GM12878 (cell line): ENCODE measurements around the gene TRIM25. TPM values are rescaled to one million over a fixed set of nuclear protein-coding genes. Genes with fewer than 3 reads are reported as not detected.
A peak's percentile ranks its signal among the peaks of the same experiment; 100 is the strongest.

Experiments used
- ATAC-seq: fragments of 200-7000 bp; cut with Tn5 transposase; 3 replicates; pipeline ENCODE4 v1.9.1; 2020; ENCODE audit warnings: mild to moderate bottlenecking, moderate library complexity
- BruUV-seq: library from RNA; stranded (reverse); fragments of 400-500 nt; replicated peaks from 2 replicates; lab custom pipeline; 2021; lab: Mats Ljungman, UMichigan
- CTCF ChIA-PET: fragments of 300-600 bp; sonication (Branson Sonifier 250); formaldehyde crosslinking; extraction: SDS; loops from one replicate; lab custom pipeline; 2021; ENCODE audit warnings: inconsistent platforms; lab: Yijun Ruan, JAX
- POLR2A ChIA-PET: fragments of 350-600 bp; formaldehyde crosslinking; extraction: SDS; loops from one replicate; lab custom pipeline; 2021; ENCODE audit warnings: inconsistent platforms; lab: Charles Lee
- RAD21 ChIA-PET: fragments of 300-600 bp; sonication (Branson Sonifier 250); formaldehyde crosslinking; loops from one replicate; lab custom pipeline; 2023; ENCODE audit warnings: antibody characterized with exemption; ENCODE audit not compliant: unreplicated experiment; lab: Charles Lee
- SMC1A ChIA-PET: fragments of 300-600 bp; sonication (Branson Sonifier 250); formaldehyde crosslinking; loops from one replicate; lab custom pipeline; 2023; ENCODE audit not compliant: unreplicated experiment, uncharacterized antibody; lab: Charles Lee
- DNase-seq: peaks from one replicate; pipeline ENCODE4 v3.0.0-alpha.2; 2011; ENCODE audit warnings: low read depth, low spot score
- FAIRE-seq: peaks from 3 replicates; lab custom pipeline; 2011; peaks lifted over from hg19 to GRCh38; lab: Jason Lieb, UNC
- H2AFZ ChIP-seq: 2 replicates; pipeline ENCODE4 v1.6.0; 2011; ENCODE audit warnings: low read depth, low read length, control low read depth; ENCODE audit not compliant: control insufficient read depth
- H3K27ac ChIP-seq: 2 replicates; pipeline ENCODE4 v1.5.1; 2011; ENCODE audit warnings: control low read depth; ENCODE audit not compliant: control insufficient read depth, insufficient read depth
- H3K27me3 ChIP-seq, 2 experiments: replicated peaks in 1 of 2; 2 replicates each; pipeline versions ENCODE4 v1.6.0 to v1.6.1; 2011; ENCODE audit warnings: low read length in 1 of 2; ENCODE audit not compliant: control insufficient read depth in 2 of 2, insufficient read depth in 2 of 2
- H3K36me3 ChIP-seq, 2 experiments: 2 replicates each; pipeline ENCODE4 v1.5.1; 2011; ENCODE audit warnings: low read length in 1 of 2; ENCODE audit not compliant: control insufficient read depth in 2 of 2, insufficient read depth in 2 of 2
- H3K4me1 ChIP-seq: 2 replicates; pipeline ENCODE4 v1.6.1; 2011; ENCODE audit warnings: mild to moderate bottlenecking, low read length, moderate library complexity, mixed read lengths; ENCODE audit not compliant: control insufficient read depth, insufficient read depth
- H3K4me2 ChIP-seq: 2 replicates; pipeline ENCODE4 v1.6.0; 2011; ENCODE audit warnings: control low read depth; ENCODE audit not compliant: control insufficient read depth, insufficient read depth
- H3K4me3 ChIP-seq: fragments of 200-600 bp; sonication (generic); 2 replicates; pipeline ENCODE4 v1.5.1; 2016
- H3K79me2 ChIP-seq: 2 replicates; pipeline ENCODE4 v1.6.0; 2011; ENCODE audit warnings: low read length; ENCODE audit not compliant: control insufficient read depth, insufficient read depth
- H3K9ac ChIP-seq: 2 replicates; pipeline ENCODE4 v1.8.0; 2011; ENCODE audit warnings: low read length, control low read depth, mixed read lengths; ENCODE audit not compliant: control insufficient read depth, insufficient read depth
- H3K9me3 ChIP-seq: replicated peaks from 3 replicates; pipeline ENCODE4 v1.5.1; 2011; ENCODE audit warnings: mild to moderate bottlenecking, low read length; ENCODE audit not compliant: control insufficient read depth, insufficient read depth
- H4K20me1 ChIP-seq: 2 replicates; pipeline ENCODE4 v1.6.0; 2011; ENCODE audit not compliant: control insufficient read depth, insufficient read depth
- ATF7 ChIP-seq: fragments of 450-650 bp; IDR thresholded peaks from 2 replicates; pipeline ENCODE4 v1.6.1; 2016; ENCODE audit warnings: low read depth, mild to moderate bottlenecking
- BACH1 ChIP-seq: fragments of 450-650 bp; IDR thresholded peaks from 2 replicates; pipeline ENCODE4 v1.6.1; 2017; ENCODE audit warnings: mild to moderate bottlenecking, borderline replicate concordance
- CREM ChIP-seq: IDR thresholded peaks from 2 replicates; pipeline ENCODE4 v1.6.1; 2014; ENCODE audit warnings: antibody characterized with exemption, low read depth
- HDAC6 ChIP-seq: fragments of 200-600 bp; sonication (generic); IDR thresholded peaks from one replicate; pipeline ENCODE4 v1.8.0; 2017; ENCODE audit warnings: antibody characterized with exemption; ENCODE audit not compliant: unreplicated experiment
- KLF5 ChIP-seq: fragments of 450-650 bp; IDR thresholded peaks from 2 replicates; pipeline ENCODE4 v1.6.1; 2014; ENCODE audit warnings: mild to moderate bottlenecking; ENCODE audit not compliant: partially characterized antibody
- MYB ChIP-seq: fragments of 150-350 bp; IDR thresholded peaks from 2 replicates; pipeline ENCODE4 v1.6.1; 2014; ENCODE audit warnings: mild to moderate bottlenecking, low read depth, low read length, borderline replicate concordance
- SREBF2 ChIP-seq: IDR thresholded peaks from 2 replicates; pipeline ENCODE4 v1.6.1; 2012; ENCODE audit warnings: mild to moderate bottlenecking, low read length
- TCF3 ChIP-seq: IDR thresholded peaks from 2 replicates; pipeline ENCODE4 v1.6.1; 2012; ENCODE audit warnings: low read depth, mild to moderate bottlenecking, low read length, borderline replicate concordance; ENCODE audit not compliant: insufficient read depth
- ZNF274 ChIP-seq: IDR thresholded peaks from one replicate; pipeline ENCODE4 v1.8.0; 2011; ENCODE audit not compliant: insufficient read length, insufficient read depth
- WGBS: methylation state at CpG from one replicate; pipeline ENCODE4 v1.1.6; 2016; ENCODE audit warnings: low lambda C conversion rate; ENCODE audit not compliant: insufficient replicate concordance, insufficient coverage; ENCODE audit errors: missing lambda C conversion rate; 5-methylcytosine and 5-hydroxymethylcytosine counted together
- in situ Hi-C: fragments of 300-500 bp; cut with MboI; formaldehyde crosslinking; loops from 9 replicates; pipeline ENCODE4 v1.14.3; 2018; ENCODE audit warnings: mixed read lengths
- intact Hi-C: fragments of 100-400 bp; cut with micrococcal nuclease; formaldehyde crosslinking; loops from one replicate; pipeline ENCODE4 v1.14.2; 2022; ENCODE audit not compliant: unreplicated experiment
- polyA plus RNA-seq, 11 experiments: library from polyadenylated mRNA; depleted of rRNA in 4 of 11; unstranded in 6 of 11; stranded (reverse) in 5 of 11; fragments of >200 nt; fragmentation: Nextera tagmentation in 4 of 11; fragmentation: Illumina TruSeq in 1 of 11; extraction: Ambion mirVana in 4 of 11; extraction: Trizol in 1 of 11; gene quantifications; 1 replicate in 1 of 11; 2 replicates in 10 of 11; pipeline versions ENCODE4 v1.2.1 to v1.2.3, GENCODE V29; 2011 to 2016; ENCODE audit warnings: inconsistent platforms in 2 of 11, missing spikeins in 2 of 11, low read depth in 1 of 11
- total RNA-seq, 4 experiments: library from RNA; depleted of rRNA in 3 of 4; stranded (reverse); fragments of >200 nt in 3 of 4; fragmentation: Illumina TruSeq in 1 of 4; extraction: Trizol in 1 of 4; gene quantifications; 2 replicates each; pipeline versions ENCODE4 v1.2.1 to v1.2.3, GENCODE V29; 2013 to 2021
- TF ChIP-seq, protein P1 (sequence below): fragments of 450-650 bp; conservative IDR thresholded peaks from 2 replicates; pipeline ENCODE4 v1.6.1; 2017; ENCODE audit warnings: mild to moderate bottlenecking, moderate library complexity
- TF ChIP-seq, protein P2 (sequence below): fragments of 450-650 bp; formaldehyde crosslinking; IDR thresholded peaks from 2 replicates; pipeline ENCODE4 v1.4.0; 2022; ENCODE audit warnings: mild to moderate bottlenecking, moderate library complexity
- TF ChIP-seq, protein P3 (sequence below): fragments of 150-350 bp; IDR thresholded peaks from 2 replicates; pipeline ENCODE4 v1.6.1; 2016; ENCODE audit warnings: low read depth, low read length

TRIM25 gene
- total and polyA plus RNA-seq, 10 of the 15 experiments (the other 5 are each of a cell fraction or from before 2014, with no cell fraction given): 10.5 to 123 (median 51.3) TPM

DNA sequence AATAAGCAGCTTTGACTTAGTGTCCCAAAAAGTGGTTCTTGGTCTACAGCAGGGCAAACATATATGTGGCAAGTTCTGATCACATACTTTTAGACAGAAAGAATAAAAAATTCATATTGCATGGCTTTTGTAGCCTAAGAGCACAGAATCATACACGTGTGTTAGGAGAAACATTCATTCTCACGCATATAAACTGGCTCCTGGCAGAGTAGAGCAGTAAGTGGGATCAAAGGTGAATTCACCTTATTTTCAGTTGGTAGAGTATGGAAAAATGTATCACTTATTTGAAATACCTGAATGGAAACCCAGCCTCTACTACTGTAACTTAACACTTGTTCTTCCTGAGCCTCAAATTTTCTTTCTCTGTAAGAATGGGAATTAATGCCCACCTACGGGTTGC, 45.1 kb downstream of the TRIM25 start (continued):
- TF ChIP-seq, protein P1, sequence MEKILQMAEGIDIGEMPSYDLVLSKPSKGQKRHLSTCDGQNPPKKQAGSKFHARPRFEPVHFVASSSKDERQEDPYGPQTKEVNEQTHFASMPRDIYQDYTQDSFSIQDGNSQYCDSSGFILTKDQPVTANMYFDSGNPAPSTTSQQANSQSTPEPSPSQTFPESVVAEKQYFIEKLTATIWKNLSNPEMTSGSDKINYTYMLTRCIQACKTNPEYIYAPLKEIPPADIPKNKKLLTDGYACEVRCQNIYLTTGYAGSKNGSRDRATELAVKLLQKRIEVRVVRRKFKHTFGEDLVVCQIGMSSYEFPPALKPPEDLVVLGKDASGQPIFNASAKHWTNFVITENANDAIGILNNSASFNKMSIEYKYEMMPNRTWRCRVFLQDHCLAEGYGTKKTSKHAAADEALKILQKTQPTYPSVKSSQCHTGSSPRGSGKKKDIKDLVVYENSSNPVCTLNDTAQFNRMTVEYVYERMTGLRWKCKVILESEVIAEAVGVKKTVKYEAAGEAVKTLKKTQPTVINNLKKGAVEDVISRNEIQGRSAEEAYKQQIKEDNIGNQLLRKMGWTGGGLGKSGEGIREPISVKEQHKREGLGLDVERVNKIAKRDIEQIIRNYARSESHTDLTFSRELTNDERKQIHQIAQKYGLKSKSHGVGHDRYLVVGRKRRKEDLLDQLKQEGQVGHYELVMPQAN: no peak
- TF ChIP-seq CREM (no peak), KLF5 (no peak)

DNA sequence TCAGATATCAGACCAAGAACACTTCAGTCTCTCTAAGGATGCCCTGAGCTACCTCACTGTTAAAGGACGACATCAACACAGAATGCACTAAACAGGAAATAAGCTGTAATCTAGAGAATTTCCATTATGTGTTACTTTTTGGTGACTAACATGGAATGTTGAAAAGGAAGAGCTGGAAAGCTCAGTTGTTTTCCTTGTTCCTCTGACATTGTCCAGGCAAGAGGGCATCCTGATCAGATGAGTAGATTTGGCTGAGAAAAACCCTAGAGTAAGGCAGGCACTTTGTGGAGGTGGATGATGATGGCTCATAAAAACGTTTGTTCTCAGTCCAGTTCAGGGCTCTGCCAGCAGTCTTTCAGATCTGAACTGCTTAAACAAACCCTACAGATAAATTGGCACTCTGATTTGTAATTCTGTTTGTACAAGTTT, 45.9 kb downstream of the TRIM25 start:
- H3K36me3 ChIP-seq: peaks cover 0 to 1% of the 10 kb centered on the region in 2 experiments; a peak in 2 of 4 replicates
- BruUV-seq: no TSS peak
- no peaks in the 10 kb centered on the region for H3K27me3 ChIP-seq
- intact Hi-C loops (no loop called here), in situ Hi-C loops (no loop called here)
- H2AFZ ChIP-seq: no peak overlapping the region
- WGBS: 48% methylated on average over 2 of the region's 2 CpGs
- DNase-seq (no peak), ATAC-seq (no peak), FAIRE-seq (no peak)
- no peak overlapping the region for H3K9ac ChIP-seq
- CTCF ChIA-PET: interaction anchor here (0.7 to 0.9 kb wide), 2 partner anchors 27 to 1621 kb away, joined by 3 read pairs; no protein-coding TSS in a partner anchor
- RAD21 ChIA-PET: interaction anchor here (1.0 to 3.2 kb wide), 2 partner anchors 30 to 48 kb away, joined by 3 to 10 read pairs; no protein-coding TSS in a partner anchor
- H3K4me3 ChIP-seq: no peak overlapping the region
- peaks cover 10% of the 10 kb centered on the region for H3K9me3 ChIP-seq
- SMC1A ChIA-PET: interaction anchor here (1.0 kb wide), 2 partner anchors 23 to 48 kb away, joined by 3 to 4 read pairs; no protein-coding TSS in a partner anchor
- H3K27ac ChIP-seq: peak overlapping the region; percentile 34; the same call in 1 of the 2 replicates
- peaks cover 9% of the 10 kb centered on the region for H3K4me1 ChIP-seq
- POLR2A ChIA-PET: interaction anchor here (0.5 to 0.7 kb wide), 2 partner anchors 30 to 881 kb away, joined by 4 to 5 read pairs; no protein-coding TSS in a partner anchor
- H3K79me2 ChIP-seq: no peaks in the 10 kb centered on the region
- H3K4me2 ChIP-seq: no peak overlapping the region
- H4K20me1 ChIP-seq: no peaks in the 10 kb centered on the region
- TF ChIP-seq MYB (no peak), HDAC6 (no peak), ZNF274 (no peak), ATF7 (no peak), TCF3 (no peak), SREBF2 (no peak), BACH1 (no peak)
- TF ChIP-seq, protein P2, sequence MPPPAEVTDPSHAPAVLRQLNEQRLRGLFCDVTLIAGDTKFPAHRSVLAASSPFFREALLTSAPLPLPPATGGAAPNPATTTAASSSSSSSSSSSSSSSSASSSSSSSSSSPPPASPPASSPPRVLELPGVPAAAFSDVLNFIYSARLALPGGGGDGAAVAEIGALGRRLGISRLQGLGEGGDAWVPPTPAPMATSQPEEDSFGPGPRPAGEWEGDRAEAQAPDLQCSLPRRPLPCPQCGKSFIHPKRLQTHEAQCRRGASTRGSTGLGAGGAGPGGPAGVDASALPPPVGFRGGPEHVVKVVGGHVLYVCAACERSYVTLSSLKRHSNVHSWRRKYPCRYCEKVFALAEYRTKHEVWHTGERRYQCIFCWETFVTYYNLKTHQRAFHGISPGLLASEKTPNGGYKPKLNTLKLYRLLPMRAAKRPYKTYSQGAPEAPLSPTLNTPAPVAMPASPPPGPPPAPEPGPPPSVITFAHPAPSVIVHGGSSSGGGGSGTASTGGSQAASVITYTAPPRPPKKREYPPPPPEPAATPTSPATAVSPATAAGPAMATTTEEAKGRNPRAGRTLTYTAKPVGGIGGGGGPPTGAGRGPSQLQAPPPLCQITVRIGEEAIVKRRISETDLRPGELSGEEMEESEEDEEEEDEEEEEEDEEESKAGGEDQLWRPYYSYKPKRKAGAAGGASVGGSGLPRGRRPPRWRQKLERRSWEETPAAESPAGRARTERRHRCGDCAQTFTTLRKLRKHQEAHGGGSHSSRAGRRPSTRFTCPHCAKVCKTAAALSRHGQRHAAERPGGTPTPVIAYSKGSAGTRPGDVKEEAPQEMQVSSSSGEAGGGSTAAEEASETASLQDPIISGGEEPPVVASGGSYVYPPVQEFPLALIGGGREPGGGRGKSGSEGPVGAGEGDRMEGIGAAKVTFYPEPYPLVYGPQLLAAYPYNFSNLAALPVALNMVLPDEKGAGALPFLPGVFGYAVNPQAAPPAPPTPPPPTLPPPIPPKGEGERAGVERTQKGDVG (CRISPR knock-in tag): no peak
- TF ChIP-seq, protein P3, sequence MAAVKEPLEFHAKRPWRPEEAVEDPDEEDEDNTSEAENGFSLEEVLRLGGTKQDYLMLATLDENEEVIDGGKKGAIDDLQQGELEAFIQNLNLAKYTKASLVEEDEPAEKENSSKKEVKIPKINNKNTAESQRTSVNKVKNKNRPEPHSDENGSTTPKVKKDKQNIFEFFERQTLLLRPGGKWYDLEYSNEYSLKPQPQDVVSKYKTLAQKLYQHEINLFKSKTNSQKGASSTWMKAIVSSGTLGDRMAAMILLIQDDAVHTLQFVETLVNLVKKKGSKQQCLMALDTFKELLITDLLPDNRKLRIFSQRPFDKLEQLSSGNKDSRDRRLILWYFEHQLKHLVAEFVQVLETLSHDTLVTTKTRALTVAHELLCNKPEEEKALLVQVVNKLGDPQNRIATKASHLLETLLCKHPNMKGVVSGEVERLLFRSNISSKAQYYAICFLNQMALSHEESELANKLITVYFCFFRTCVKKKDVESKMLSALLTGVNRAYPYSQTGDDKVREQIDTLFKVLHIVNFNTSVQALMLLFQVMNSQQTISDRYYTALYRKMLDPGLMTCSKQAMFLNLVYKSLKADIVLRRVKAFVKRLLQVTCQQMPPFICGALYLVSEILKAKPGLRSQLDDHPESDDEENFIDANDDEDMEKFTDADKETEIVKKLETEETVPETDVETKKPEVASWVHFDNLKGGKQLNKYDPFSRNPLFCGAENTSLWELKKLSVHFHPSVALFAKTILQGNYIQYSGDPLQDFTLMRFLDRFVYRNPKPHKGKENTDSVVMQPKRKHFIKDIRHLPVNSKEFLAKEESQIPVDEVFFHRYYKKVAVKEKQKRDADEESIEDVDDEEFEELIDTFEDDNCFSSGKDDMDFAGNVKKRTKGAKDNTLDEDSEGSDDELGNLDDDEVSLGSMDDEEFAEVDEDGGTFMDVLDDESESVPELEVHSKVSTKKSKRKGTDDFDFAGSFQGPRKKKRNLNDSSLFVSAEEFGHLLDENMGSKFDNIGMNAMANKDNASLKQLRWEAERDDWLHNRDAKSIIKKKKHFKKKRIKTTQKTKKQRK: no peak
